IMR-90 (cell line): ENCODE data around the gene LRRC9. TPM values are rescaled to one million over a fixed set of nuclear protein-coding genes. Genes with fewer than 3 reads are reported as not detected.

ENCODE experiments used
- ATAC-seq: fragments of 200-7000 bp; cut with Tn5 transposase; 2 replicates; pipeline ENCODE4 v1.9.1; 2020; ENCODE audit warnings: low read depth, mild to moderate bottlenecking, moderate library complexity
- BruUV-seq: library from RNA; stranded (reverse); fragments of 400-500 nt; replicated peaks from 2 replicates; lab custom pipeline; 2021; lab: Mats Ljungman, UMichigan
- CTCF ChIA-PET: fragments of 300-600 bp; formaldehyde crosslinking; extraction: SDS; loops from one replicate; lab custom pipeline; 2021; ENCODE audit warnings: antibody characterized with exemption; lab: Yijun Ruan, JAX
- POLR2A ChIA-PET: fragments of 300-600 bp; sonication (Branson Sonifier 250); formaldehyde crosslinking; loops from one replicate; lab custom pipeline; 2022; ENCODE audit warnings: antibody characterized with exemption; ENCODE audit not compliant: unreplicated experiment; lab: Charles Lee
- DNase-seq: peaks from one replicate; pipeline ENCODE4 v3.0.0; 2013
- H2AFZ ChIP-seq: replicated peaks from 2 replicates; pipeline ENCODE3; 2013; ENCODE audit warnings: low read length, mild to moderate bottlenecking; ENCODE audit not compliant: poor library complexity
- H2AK5ac ChIP-seq: 2 replicates; pipeline ENCODE4 v1.6.1; 2013; ENCODE audit warnings: low read depth, low read length, inconsistent platforms
- H2AK9ac ChIP-seq: replicated peaks from 2 replicates; pipeline ENCODE3; 2013; ENCODE audit warnings: mild to moderate bottlenecking, low read depth, low read length, moderate library complexity; ENCODE audit not compliant: poor library complexity
- H2BK120ac ChIP-seq: 2 replicates; pipeline ENCODE4 v1.6.1; 2013; ENCODE audit warnings: low read depth, low read length, inconsistent platforms
- H2BK15ac ChIP-seq: 3 replicates; pipeline ENCODE4 v1.6.1; 2013; ENCODE audit warnings: low read depth, low read length, inconsistent platforms
- H2BK20ac ChIP-seq: 2 replicates; pipeline ENCODE4 v1.6.1; 2013; ENCODE audit warnings: low read depth, mild to moderate bottlenecking, inconsistent platforms, low read length, moderate library complexity
- H2BK5ac ChIP-seq: 2 replicates; pipeline ENCODE4 v1.6.1; 2013; ENCODE audit warnings: mild to moderate bottlenecking, low read depth, low read length, inconsistent platforms; ENCODE audit not compliant: poor library complexity, severe bottlenecking
- H3K14ac ChIP-seq: replicated peaks from 2 replicates; pipeline ENCODE4 v1.6.1; 2013; ENCODE audit warnings: low read depth, low read length, inconsistent platforms
- H3K18ac ChIP-seq: 2 replicates; pipeline ENCODE4 v1.6.1; 2013; ENCODE audit warnings: low read depth, low read length, control low read depth
- H3K23ac ChIP-seq: 2 replicates; pipeline ENCODE4 v1.6.1; 2013; ENCODE audit warnings: low read depth, low read length, inconsistent platforms
- H3K27ac ChIP-seq: 2 replicates; pipeline ENCODE4 v1.5.1; 2013; ENCODE audit warnings: mild to moderate bottlenecking, control low read depth, low read length; ENCODE audit not compliant: insufficient read depth
- H3K27me3 ChIP-seq: 2 replicates; pipeline ENCODE4 v1.6.1; 2013; ENCODE audit warnings: low read length; ENCODE audit not compliant: control insufficient read depth, insufficient read depth
- H3K36me3 ChIP-seq: 2 replicates; pipeline ENCODE4 v1.6.1; 2013; ENCODE audit warnings: low read length, mixed read lengths; ENCODE audit not compliant: control insufficient read depth, insufficient read depth
- H3K4ac ChIP-seq: 2 replicates; pipeline ENCODE4 v1.6.1; 2013; ENCODE audit warnings: low read depth, low read length, inconsistent platforms
- H3K4me1 ChIP-seq: 2 replicates; pipeline ENCODE4 v1.6.1; 2013; ENCODE audit warnings: low read length, mixed read lengths; ENCODE audit not compliant: control insufficient read depth, insufficient read depth
- H3K4me2 ChIP-seq: 2 replicates; pipeline ENCODE4 v1.6.1; 2013; ENCODE audit warnings: low read depth, mild to moderate bottlenecking, control low read depth, low read length, moderate library complexity
- H3K4me3 ChIP-seq: 2 replicates; pipeline ENCODE4 v1.5.1; 2013; ENCODE audit warnings: low read depth, mild to moderate bottlenecking, control low read depth, low read length, moderate library complexity; ENCODE audit not compliant: insufficient read depth
- H3K56ac ChIP-seq: 2 replicates; pipeline ENCODE4 v1.6.1; 2013; ENCODE audit warnings: low read length, inconsistent platforms; ENCODE audit not compliant: insufficient read depth; ENCODE audit errors: extremely low read depth
- H3K79me1 ChIP-seq, 2 experiments: 2 replicates each; pipeline ENCODE4 v1.6.1; 2013; ENCODE audit warnings: low read length in 2 of 2, inconsistent platforms in 1 of 2, low read depth in 1 of 2
- H3K9ac ChIP-seq: 2 replicates; pipeline ENCODE4 v1.6.1; 2013; ENCODE audit warnings: low read depth, low read length, control low read depth
- H3K9me1 ChIP-seq: 2 replicates; pipeline ENCODE4 v1.6.1; 2013; ENCODE audit warnings: low read length, inconsistent platforms; ENCODE audit not compliant: insufficient read depth
- H3K9me3 ChIP-seq: 2 replicates; pipeline ENCODE4 v1.6.1; 2013; ENCODE audit warnings: low read length; ENCODE audit not compliant: control insufficient read depth, insufficient read depth
- H4K20me1 ChIP-seq: 2 replicates; pipeline ENCODE4 v1.6.1; 2013; ENCODE audit warnings: low read length, inconsistent platforms; ENCODE audit not compliant: insufficient read depth
- H4K5ac ChIP-seq: 2 replicates; pipeline ENCODE4 v1.6.1; 2013; ENCODE audit warnings: mild to moderate bottlenecking, low read depth, low read length, control low read depth
- H4K8ac ChIP-seq, 2 experiments: 2 replicates each; pipeline ENCODE4 v1.6.1; 2013; ENCODE audit warnings: low read depth in 2 of 2, low read length in 2 of 2, control low read depth in 1 of 2, inconsistent platforms in 1 of 2
- H4K91ac ChIP-seq: 2 replicates; pipeline ENCODE4 v1.6.1; 2013; ENCODE audit warnings: low read depth, low read length, inconsistent platforms; ENCODE audit not compliant: insufficient read depth
- BHLHE40 ChIP-seq: fragments of 150-350 bp; IDR thresholded peaks from 2 replicates; pipeline ENCODE4 v1.6.1; 2016; ENCODE audit warnings: mild to moderate bottlenecking, low read depth, low read length
- CEBPB ChIP-seq: IDR thresholded peaks from 2 replicates; pipeline ENCODE4 v1.6.1; 2012; ENCODE audit warnings: low read depth, low read length, improper control_type of control experiment
- CHD1 ChIP-seq: IDR thresholded peaks from 2 replicates; pipeline ENCODE4 v1.6.1; 2012; ENCODE audit warnings: low read depth, low read length, improper control_type of control experiment
- FOS ChIP-seq: fragments of 150-350 bp; IDR thresholded peaks from 2 replicates; pipeline ENCODE4 v1.6.1; 2016; ENCODE audit warnings: low read depth, low read length
- MAFK ChIP-seq: IDR thresholded peaks from 2 replicates; pipeline ENCODE4 v1.6.1; 2012; ENCODE audit warnings: low read depth, low read length, improper control_type of control experiment
- MAZ ChIP-seq: IDR thresholded peaks from 2 replicates; pipeline ENCODE4 v1.6.1; 2012; ENCODE audit warnings: low read depth, mild to moderate bottlenecking, low read length, improper control_type of control experiment, moderate library complexity, borderline replicate concordance
- MXI1 ChIP-seq: IDR thresholded peaks from 2 replicates; pipeline ENCODE4 v1.6.1; 2012; ENCODE audit warnings: low read depth, mild to moderate bottlenecking, low read length, moderate library complexity, borderline replicate concordance
- NFE2L2 ChIP-seq: fragments of 150-350 bp; IDR thresholded peaks from 2 replicates; pipeline ENCODE4 v1.6.1; 2016; ENCODE audit warnings: low read depth, mild to moderate bottlenecking, low read length
- POLR2A ChIP-seq: IDR thresholded peaks from 2 replicates; pipeline ENCODE4 v1.6.1; 2012; ENCODE audit warnings: mild to moderate bottlenecking, low read depth, low read length
- RAD21 ChIP-seq: IDR thresholded peaks from 2 replicates; pipeline ENCODE4 v1.6.1; 2012; ENCODE audit warnings: low read length, improper control_type of control experiment
- RCOR1 ChIP-seq: IDR thresholded peaks from 2 replicates; pipeline ENCODE4 v1.6.1; 2012; ENCODE audit warnings: mild to moderate bottlenecking, low read length, improper control_type of control experiment; ENCODE audit not compliant: insufficient replicate concordance
- RFX5 ChIP-seq: IDR thresholded peaks from 2 replicates; pipeline ENCODE4 v1.8.0; 2012; ENCODE audit warnings: low read depth, mild to moderate bottlenecking, low read length, moderate library complexity
- SMC3 ChIP-seq: fragments of 150-350 bp; IDR thresholded peaks from 2 replicates; pipeline ENCODE4 v1.6.1; 2016; ENCODE audit warnings: low read depth, mild to moderate bottlenecking, antibody characterized with exemption, low read length, moderate library complexity
- WGBS, 2 experiments: methylation state at CpG; one replicate each; pipeline versions ENCODE4 v1.1.5 to v1.1.7; 2013; ENCODE audit warnings: missing lambda C conversion rate in 2 of 2; ENCODE audit not compliant: insufficient read length in 1 of 2; ENCODE audit errors: extremely low coverage in 2 of 2; 5-methylcytosine and 5-hydroxymethylcytosine counted together
- dilution Hi-C: fragments of 300-500 bp; cut with HindIII; formaldehyde crosslinking; loops from one replicate; pipeline ENCODE4 v1.14.3; 2018; ENCODE audit warnings: low sequenced_read_pairs; ENCODE audit not compliant: unreplicated experiment
- in situ Hi-C: fragments of 300-500 bp; cut with MboI; formaldehyde crosslinking; loops from 3 replicates; pipeline ENCODE4 v1.14.3; 2019; ENCODE audit warnings: low sequenced_read_pairs, inconsistent platforms, mixed read lengths
- intact Hi-C: fragments of 100-400 bp; cut with micrococcal nuclease; formaldehyde crosslinking; loops from 2 replicates; pipeline ENCODE4 v1.10.0; 2022
- polyA plus RNA-seq, 3 experiments: library from polyadenylated mRNA; depleted of rRNA; stranded (reverse); fragments of >200 nt; gene quantifications; 2 replicates each; pipeline ENCODE4 v1.2.3, GENCODE V29; 2012; ENCODE audit warnings: low replicate concordance in 1 of 3
- total RNA-seq: library from RNA; depleted of rRNA; stranded (reverse); fragments of >200 nt; gene quantifications from 2 replicates; pipeline ENCODE4 v1.2.3, GENCODE V29; 2012
- TF ChIP-seq, protein P1 (sequence below): fragments of 150-350 bp; IDR thresholded peaks from 2 replicates; pipeline ENCODE4 v1.6.1; 2017; ENCODE audit warnings: mild to moderate bottlenecking, antibody characterized with exemption, low read length, low read depth
- TF ChIP-seq, protein P2 (sequence below): conservative IDR thresholded peaks from 2 replicates; pipeline ENCODE4 v1.5.1; 2012; ENCODE audit warnings: mild to moderate bottlenecking, low read depth, low read length, improper control_type of control experiment
- TF ChIP-seq, protein P3 (sequence below): fragments of 150-350 bp; IDR thresholded peaks from 2 replicates; pipeline ENCODE4 v1.6.1; 2016; ENCODE audit warnings: low read depth, mild to moderate bottlenecking, low read length, moderate library complexity, borderline replicate concordance

The LRRC9 gene
- total and polyA plus RNA-seq, 2 of the 4 experiments (the other 2 are of a cell fraction), result not detected

DNA sequence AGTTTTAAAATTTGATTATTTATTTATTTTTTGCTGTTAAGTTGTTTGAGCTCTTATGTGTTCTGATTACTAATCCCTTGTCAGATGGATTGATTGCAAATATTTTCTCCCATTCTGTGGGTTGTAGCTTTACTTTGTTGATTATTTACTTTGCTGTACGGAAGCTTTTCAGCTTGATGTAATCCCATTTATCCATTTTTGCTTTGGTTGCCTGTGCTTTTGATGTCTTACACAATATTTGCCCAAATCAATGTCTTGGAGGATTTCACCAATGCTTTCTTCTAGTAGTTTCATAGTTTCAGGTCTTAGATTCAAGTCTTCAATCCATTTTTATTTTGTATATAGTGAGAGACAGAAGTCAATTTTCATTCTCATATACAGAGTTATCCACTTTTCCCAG lies 115.2 kb downstream of the LRRC9 start:
- TF ChIP-seq, protein P1, sequence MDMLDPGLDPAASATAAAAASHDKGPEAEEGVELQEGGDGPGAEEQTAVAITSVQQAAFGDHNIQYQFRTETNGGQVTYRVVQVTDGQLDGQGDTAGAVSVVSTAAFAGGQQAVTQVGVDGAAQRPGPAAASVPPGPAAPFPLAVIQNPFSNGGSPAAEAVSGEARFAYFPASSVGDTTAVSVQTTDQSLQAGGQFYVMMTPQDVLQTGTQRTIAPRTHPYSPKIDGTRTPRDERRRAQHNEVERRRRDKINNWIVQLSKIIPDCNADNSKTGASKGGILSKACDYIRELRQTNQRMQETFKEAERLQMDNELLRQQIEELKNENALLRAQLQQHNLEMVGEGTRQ, result no peak
- TF ChIP-seq RAD21, result no peak
- TF ChIP-seq BHLHE40, result no peak
- no peak for TF ChIP-seq RCOR1
- no peak for TF ChIP-seq CHD1
- TF ChIP-seq NFE2L2, result no peak
- no peak for TF ChIP-seq MAFK
- TF ChIP-seq, protein P2, sequence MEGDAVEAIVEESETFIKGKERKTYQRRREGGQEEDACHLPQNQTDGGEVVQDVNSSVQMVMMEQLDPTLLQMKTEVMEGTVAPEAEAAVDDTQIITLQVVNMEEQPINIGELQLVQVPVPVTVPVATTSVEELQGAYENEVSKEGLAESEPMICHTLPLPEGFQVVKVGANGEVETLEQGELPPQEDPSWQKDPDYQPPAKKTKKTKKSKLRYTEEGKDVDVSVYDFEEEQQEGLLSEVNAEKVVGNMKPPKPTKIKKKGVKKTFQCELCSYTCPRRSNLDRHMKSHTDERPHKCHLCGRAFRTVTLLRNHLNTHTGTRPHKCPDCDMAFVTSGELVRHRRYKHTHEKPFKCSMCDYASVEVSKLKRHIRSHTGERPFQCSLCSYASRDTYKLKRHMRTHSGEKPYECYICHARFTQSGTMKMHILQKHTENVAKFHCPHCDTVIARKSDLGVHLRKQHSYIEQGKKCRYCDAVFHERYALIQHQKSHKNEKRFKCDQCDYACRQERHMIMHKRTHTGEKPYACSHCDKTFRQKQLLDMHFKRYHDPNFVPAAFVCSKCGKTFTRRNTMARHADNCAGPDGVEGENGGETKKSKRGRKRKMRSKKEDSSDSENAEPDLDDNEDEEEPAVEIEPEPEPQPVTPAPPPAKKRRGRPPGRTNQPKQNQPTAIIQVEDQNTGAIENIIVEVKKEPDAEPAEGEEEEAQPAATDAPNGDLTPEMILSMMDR, result no peak
- TF ChIP-seq, protein P3, sequence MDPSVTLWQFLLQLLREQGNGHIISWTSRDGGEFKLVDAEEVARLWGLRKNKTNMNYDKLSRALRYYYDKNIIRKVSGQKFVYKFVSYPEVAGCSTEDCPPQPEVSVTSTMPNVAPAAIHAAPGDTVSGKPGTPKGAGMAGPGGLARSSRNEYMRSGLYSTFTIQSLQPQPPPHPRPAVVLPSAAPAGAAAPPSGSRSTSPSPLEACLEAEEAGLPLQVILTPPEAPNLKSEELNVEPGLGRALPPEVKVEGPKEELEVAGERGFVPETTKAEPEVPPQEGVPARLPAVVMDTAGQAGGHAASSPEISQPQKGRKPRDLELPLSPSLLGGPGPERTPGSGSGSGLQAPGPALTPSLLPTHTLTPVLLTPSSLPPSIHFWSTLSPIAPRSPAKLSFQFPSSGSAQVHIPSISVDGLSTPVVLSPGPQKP, result no peak
- no peak for TF ChIP-seq MXI1
- no peak for TF ChIP-seq POLR2A
- TF ChIP-seq CEBPB, result no peak
- TF ChIP-seq FOS, result no peak
- TF ChIP-seq MAZ, result no peak
- no peak for TF ChIP-seq RFX5
- no peak for TF ChIP-seq SMC3
- dilution Hi-C loops, result no loop called here
- Histone ChIP-seq H2BK120ac (no peak overlapping the region), H3K4me1 (no peaks in the 10 kb centered on the region), H4K8ac (no peak overlapping the region), H2AFZ (no peak overlapping the region), H3K4ac (no peak overlapping the region), H3K27me3 (no peaks in the 10 kb centered on the region), H2BK5ac (no peak overlapping the region), H4K91ac (no peak overlapping the region), H3K27ac (no peak overlapping the region), H3K23ac (no peak overlapping the region), H4K20me1 (no peaks in the 10 kb centered on the region), H3K14ac (no peak overlapping the region), H3K4me3 (no peak overlapping the region), H2BK15ac (no peak overlapping the region), H2AK9ac (no peak overlapping the region), H4K5ac (no peak overlapping the region), H3K36me3 (no peaks in the 10 kb centered on the region), H3K18ac (no peak overlapping the region), H2BK20ac (no peak overlapping the region), H3K9me3 (no peaks in the 10 kb centered on the region), H3K4me2 (no peak overlapping the region), H3K79me1 (no peaks in the 10 kb centered on the region), H3K9me1 (no peaks in the 10 kb centered on the region), H3K9ac (no peak overlapping the region), H3K56ac (no peak overlapping the region), H2AK5ac (no peak overlapping the region)
- BruUV-seq, result no TSS peak
- DNase-seq, result no peak
- intact Hi-C loops, result no loop called here
- in situ Hi-C loops, result no loop called here
- ATAC-seq, result no peak
- POLR2A ChIA-PET, result no interaction called here
- no CpG with 5 or more reads among the region's 1 CpG for WGBS, 2 experiments
- CTCF ChIA-PET, result no interaction called here
